Neural cell (in vitro differentiated cells): ENCODE data around the gene OR2F1. TPM values are rescaled to one million over a fixed set of nuclear protein-coding genes. Genes with fewer than 3 reads are reported as not detected.

Experiments
- H2AFZ ChIP-seq: fragments of 200-600, 300-800 bp; sonication (generic), shearing (Covaris generic); 2 replicates; pipeline ENCODE4 v1.6.0; 2014; ENCODE audit warnings: low read depth, mild to moderate bottlenecking, antibody characterized with exemption, low read length, moderate library complexity
- H3F3A ChIP-seq: fragments of 200-600 bp; shearing (Covaris generic); 2 replicates; pipeline ENCODE4 v1.6.1; 2016; ENCODE audit warnings: mild to moderate bottlenecking, moderate library complexity, mixed read lengths, antibody characterized with exemption, low read length; ENCODE audit not compliant: insufficient read depth, poor library complexity, severe bottlenecking
- H3K27ac ChIP-seq: fragments of 200-600, 300-800 bp; sonication (generic), shearing (Covaris generic); 2 replicates; pipeline ENCODE4 v1.5.1; 2014; ENCODE audit warnings: mild to moderate bottlenecking, low read length, moderate library complexity
- H3K27me3 ChIP-seq: fragments of 300-800, 200-600 bp; sonication (generic), shearing (Covaris generic); 2 replicates; pipeline ENCODE4 v1.6.0; 2014; ENCODE audit warnings: mild to moderate bottlenecking, low read depth, low read length, moderate library complexity; ENCODE audit not compliant: insufficient read depth
- H3K36me3 ChIP-seq: fragments of 300-800, 200-600 bp; sonication (generic), shearing (Covaris generic); 2 replicates; pipeline ENCODE4 v1.5.1; 2014; ENCODE audit warnings: mild to moderate bottlenecking, antibody characterized with exemption, low read length, moderate library complexity; ENCODE audit not compliant: insufficient read depth
- H3K4me2 ChIP-seq: fragments of 300-800, 200-600 bp; sonication (generic), shearing (Covaris generic); 2 replicates; pipeline ENCODE4 v1.6.0; 2014; ENCODE audit warnings: mild to moderate bottlenecking, low read length
- H3K4me3 ChIP-seq: fragments of 300-800, 200-600 bp; sonication (generic), shearing (Covaris generic); 2 replicates; pipeline ENCODE4 v1.5.1; 2014; ENCODE audit warnings: mild to moderate bottlenecking, low read length, moderate library complexity
- H3K79me2 ChIP-seq: fragments of 200-600 bp; shearing (Covaris generic); replicated peaks from 2 replicates; pipeline ENCODE4 v1.6.0; 2014; ENCODE audit warnings: mild to moderate bottlenecking, low read length, moderate library complexity; ENCODE audit not compliant: insufficient read depth
- H3K9ac ChIP-seq: fragments of 300-800, 200-600 bp; sonication (generic), shearing (Covaris generic); 2 replicates; pipeline ENCODE4 v1.6.1; 2016; ENCODE audit warnings: mild to moderate bottlenecking, low read length, mixed read lengths
- H3K9me2 ChIP-seq: fragments of 200-600 bp; shearing (Covaris generic); 2 replicates; pipeline ENCODE4 v1.6.1; 2016; ENCODE audit warnings: mild to moderate bottlenecking, low read length, mixed read lengths; ENCODE audit not compliant: insufficient read depth
- H3K9me3 ChIP-seq: fragments of 200-600, 300-800 bp; sonication (generic), shearing (Covaris generic); 2 replicates; pipeline ENCODE4 v1.6.1; 2016; ENCODE audit warnings: mild to moderate bottlenecking, mixed run types, low read length, moderate library complexity, mixed read lengths
- H4K20me1 ChIP-seq: fragments of 200-600 bp; shearing (Covaris generic); 2 replicates; pipeline ENCODE4 v1.6.1; 2016; ENCODE audit warnings: mild to moderate bottlenecking, mixed run types; ENCODE audit not compliant: insufficient read depth
- CTCF ChIP-seq: fragments of 450-650 bp; IDR thresholded peaks from 2 replicates; pipeline ENCODE4 v1.5.1; 2014; ENCODE audit warnings: antibody characterized with exemption, mild to moderate bottlenecking, moderate library complexity; ENCODE audit not compliant: poor library complexity, severe bottlenecking
- EP300 ChIP-seq: fragments of 450-650 bp; conservative IDR thresholded peaks from 2 replicates; pipeline ENCODE4 v1.6.1; 2014; ENCODE audit warnings: antibody characterized with exemption, mild to moderate bottlenecking, moderate library complexity; ENCODE audit not compliant: poor library complexity, severe bottlenecking
- EZH2 ChIP-seq: fragments of 200-600, 300-800 bp; shearing (Covaris generic), sonication (generic); IDR thresholded peaks from 2 replicates; pipeline ENCODE4 v1.6.1; 2014; ENCODE audit warnings: antibody characterized with exemption, low read length, borderline replicate concordance, mild to moderate bottlenecking; ENCODE audit not compliant: insufficient read depth, poor library complexity, severe bottlenecking
- MXI1 ChIP-seq: fragments of 450-650 bp; conservative IDR thresholded peaks from 2 replicates; pipeline ENCODE4 v1.6.1; 2014; ENCODE audit warnings: antibody characterized with exemption, mild to moderate bottlenecking; ENCODE audit not compliant: poor library complexity, severe bottlenecking
- POLR2AphosphoS5 ChIP-seq: IDR thresholded peaks from 2 replicates; pipeline ENCODE4 v1.6.1; 2012
- RAD21 ChIP-seq: fragments of 450-650 bp; conservative IDR thresholded peaks from 2 replicates; pipeline ENCODE4 v1.6.1; 2014; ENCODE audit warnings: antibody characterized with exemption, mild to moderate bottlenecking, moderate library complexity
- REST ChIP-seq: IDR thresholded peaks from 2 replicates; pipeline ENCODE4 v1.6.1; 2012; ENCODE audit warnings: borderline replicate concordance
- SMC3 ChIP-seq: fragments of 450-650 bp; conservative IDR thresholded peaks from 2 replicates; pipeline ENCODE4 v1.6.1; 2014; ENCODE audit warnings: antibody characterized with exemption, mild to moderate bottlenecking, moderate library complexity; ENCODE audit not compliant: poor library complexity
- TAF1 ChIP-seq: IDR thresholded peaks from 2 replicates; pipeline ENCODE4 v1.6.1; 2012; ENCODE audit warnings: low read depth
- polyA plus RNA-seq: library from polyadenylated mRNA; depleted of rRNA; stranded (reverse); fragments of >200 nt; gene quantifications from 2 replicates; pipeline ENCODE4 v1.2.3, GENCODE V29; 2014

The OR2F1 gene
- polyA plus RNA-seq, 1 donor from 2014 or later: not detected

GRCh38 chr7:143929224-143929920 is 25.3 kb upstream of the OR2F1 start:
- Histone ChIP-seq H3K79me2 (no peaks in the 10 kb centered on the region), H3K4me3 (no peak overlapping the region), H3K4me2 (no peak overlapping the region), H3F3A (no peaks in the 10 kb centered on the region), H3K27ac (no peak overlapping the region), H3K9me3 (no peaks in the 10 kb centered on the region), H3K27me3 (no peaks in the 10 kb centered on the region), H3K9ac (no peak overlapping the region), H2AFZ (no peak overlapping the region), H4K20me1 (no peaks in the 10 kb centered on the region), H3K36me3 (no peaks in the 10 kb centered on the region), H3K9me2 (no peaks in the 10 kb centered on the region)
- TF ChIP-seq EP300: peak; percentile 26
- no peak for TF ChIP-seq MXI1

GRCh38 chr7:143931739-143932138 is 22.9 kb upstream of the OR2F1 start:
- Histone ChIP-seq H3K4me3 (no peak overlapping the region), H3K9me3 (no peaks in the 10 kb centered on the region), H3K27ac (no peak overlapping the region), H3K36me3 (no peaks in the 10 kb centered on the region), H3K79me2 (no peaks in the 10 kb centered on the region), H3K9ac (no peak overlapping the region), H4K20me1 (no peaks in the 10 kb centered on the region), H3F3A (no peaks in the 10 kb centered on the region), H3K27me3 (no peaks in the 10 kb centered on the region), H2AFZ (no peak overlapping the region), H3K9me2 (no peaks in the 10 kb centered on the region), H3K4me2 (no peak overlapping the region)
- no peak for TF ChIP-seq EZH2
- no peak for TF ChIP-seq POLR2AphosphoS5
- TF ChIP-seq TAF1: no peak
- TF ChIP-seq SMC3: no peak
- TF ChIP-seq MXI1: no peak
- no peak for TF ChIP-seq REST
- no peak for TF ChIP-seq RAD21
- no peak for TF ChIP-seq CTCF
- no peak for TF ChIP-seq EP300
